ENCODE data around the gene MRPS15. TPM values are rescaled to one million over a fixed set of nuclear protein-coding genes. Genes with fewer than 3 reads are reported as not detected.
"Not testable (repeated sequence)": the region's sequence is repeated elsewhere in the genome, so short reads cannot be mapped to it uniquely, and the experiment has no call there.

The MRPS15 gene
- total RNA-seq, 4 donors from 2014 or later: 19.5 to 59.5 (median 42.4) TPM

DNA sequence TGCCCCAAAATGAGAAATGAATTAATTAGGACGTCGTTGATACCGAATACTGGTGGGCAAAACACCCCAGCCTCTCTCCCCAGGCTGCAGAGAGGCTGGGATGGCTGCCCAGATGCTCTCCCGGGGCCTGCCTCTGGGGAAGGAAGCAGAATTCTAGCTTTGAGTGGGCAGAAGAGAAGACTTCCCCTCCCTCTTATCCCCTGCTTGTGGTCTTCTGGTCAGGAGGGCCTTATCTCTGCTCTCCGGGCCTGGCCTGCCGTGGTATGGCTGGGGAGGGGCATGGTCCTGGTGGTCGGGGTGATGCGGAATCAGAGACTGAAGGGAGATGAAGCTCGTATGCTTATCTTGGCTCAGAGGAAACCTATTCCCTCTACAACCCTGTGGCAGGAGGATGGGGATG lies 28.3 kb upstream of the MRPS15 start:
- no peak for TF ChIP-seq POLR2A (IDR thresholded peaks at IDR 0.05)
- TF ChIP-seq, protein P1, sequence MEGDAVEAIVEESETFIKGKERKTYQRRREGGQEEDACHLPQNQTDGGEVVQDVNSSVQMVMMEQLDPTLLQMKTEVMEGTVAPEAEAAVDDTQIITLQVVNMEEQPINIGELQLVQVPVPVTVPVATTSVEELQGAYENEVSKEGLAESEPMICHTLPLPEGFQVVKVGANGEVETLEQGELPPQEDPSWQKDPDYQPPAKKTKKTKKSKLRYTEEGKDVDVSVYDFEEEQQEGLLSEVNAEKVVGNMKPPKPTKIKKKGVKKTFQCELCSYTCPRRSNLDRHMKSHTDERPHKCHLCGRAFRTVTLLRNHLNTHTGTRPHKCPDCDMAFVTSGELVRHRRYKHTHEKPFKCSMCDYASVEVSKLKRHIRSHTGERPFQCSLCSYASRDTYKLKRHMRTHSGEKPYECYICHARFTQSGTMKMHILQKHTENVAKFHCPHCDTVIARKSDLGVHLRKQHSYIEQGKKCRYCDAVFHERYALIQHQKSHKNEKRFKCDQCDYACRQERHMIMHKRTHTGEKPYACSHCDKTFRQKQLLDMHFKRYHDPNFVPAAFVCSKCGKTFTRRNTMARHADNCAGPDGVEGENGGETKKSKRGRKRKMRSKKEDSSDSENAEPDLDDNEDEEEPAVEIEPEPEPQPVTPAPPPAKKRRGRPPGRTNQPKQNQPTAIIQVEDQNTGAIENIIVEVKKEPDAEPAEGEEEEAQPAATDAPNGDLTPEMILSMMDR (IDR thresholded peaks at IDR 0.05): no peak
- no peak for DNase-seq
- H3K36me3 ChIP-seq: no peaks in the 10 kb centered on the region
- H3K27ac ChIP-seq: no peak overlapping the region
- H3K4me3 ChIP-seq: no peak overlapping the region
- intact Hi-C loops (cut with DNase I; ENCODE audit: low total_unique reads) (no loop called here), in situ Hi-C loops (cut with MboI; ENCODE audit: low pct_ligation_motif_present in 1 of 4, low pct_unique_long_range_greater_than_20kb in 1 of 4, low sequenced_read_pairs in 3 of 4) (no loop called here)
- no peaks in the 10 kb centered on the region for H3K9me3 ChIP-seq
- H3K4me1 ChIP-seq: no peaks in the 10 kb centered on the region
- no peaks in the 10 kb centered on the region for H3K27me3 ChIP-seq
- WGBS, 2 donors (ENCODE audit: low coverage in 1 of 2): 20 to 74% methylated on average over 2 to 9 of the region's 9 CpGs

DNA sequence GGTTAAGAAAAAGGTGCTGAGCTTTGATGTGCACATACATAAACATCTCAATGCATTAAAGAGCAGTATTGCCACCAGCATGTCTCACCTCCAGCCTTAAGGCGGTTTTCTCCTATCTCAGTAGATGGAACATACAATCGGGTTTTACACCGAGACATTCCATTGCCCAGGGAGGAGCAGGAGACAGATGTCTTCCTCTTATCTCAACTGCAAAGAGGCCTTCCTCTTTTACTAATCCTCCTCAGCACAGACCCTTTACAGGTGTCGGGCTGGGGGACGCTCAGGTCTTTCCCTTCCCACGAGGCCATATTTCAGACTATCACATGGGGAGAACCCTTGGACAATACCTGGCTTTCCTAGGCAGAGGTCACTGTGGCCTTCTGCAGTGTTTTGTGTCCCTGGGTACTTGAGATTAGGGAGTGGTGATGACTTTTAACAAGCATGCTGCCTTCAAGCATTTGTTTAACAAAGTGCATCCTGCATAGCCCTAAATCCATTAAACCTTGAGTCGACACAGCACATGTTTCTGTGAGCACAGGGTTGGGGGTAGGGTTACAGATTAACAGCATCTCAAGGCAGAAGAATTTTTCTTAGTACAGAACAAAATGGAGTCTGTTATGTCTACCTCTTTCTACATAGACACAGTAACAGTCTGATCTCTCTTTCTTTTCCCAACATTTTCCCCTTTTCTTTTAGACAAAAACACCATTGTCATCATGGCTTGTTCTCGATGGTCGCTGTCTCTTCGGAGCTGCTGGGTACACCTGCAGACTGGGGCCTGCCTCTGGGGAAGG lies 25.3 kb upstream of the MRPS15 start:
- DNase-seq; H3K27ac ChIP-seq; in situ Hi-C loops (cut with MboI; ENCODE audit: low pct_ligation_motif_present in 1 of 4, low pct_unique_long_range_greater_than_20kb in 1 of 4, low sequenced_read_pairs in 3 of 4); H3K4me1 ChIP-seq; H3K4me3 ChIP-seq; H3K9me3 ChIP-seq; H3K36me3 ChIP-seq; intact Hi-C loops (cut with DNase I; ENCODE audit: low total_unique reads); H3K27me3 ChIP-seq: not testable (repeated sequence)
- WGBS, 2 donors (ENCODE audit: low coverage in 1 of 2): 62 to 87% methylated on average over 6 to 10 of the region's 10 CpGs

DNA sequence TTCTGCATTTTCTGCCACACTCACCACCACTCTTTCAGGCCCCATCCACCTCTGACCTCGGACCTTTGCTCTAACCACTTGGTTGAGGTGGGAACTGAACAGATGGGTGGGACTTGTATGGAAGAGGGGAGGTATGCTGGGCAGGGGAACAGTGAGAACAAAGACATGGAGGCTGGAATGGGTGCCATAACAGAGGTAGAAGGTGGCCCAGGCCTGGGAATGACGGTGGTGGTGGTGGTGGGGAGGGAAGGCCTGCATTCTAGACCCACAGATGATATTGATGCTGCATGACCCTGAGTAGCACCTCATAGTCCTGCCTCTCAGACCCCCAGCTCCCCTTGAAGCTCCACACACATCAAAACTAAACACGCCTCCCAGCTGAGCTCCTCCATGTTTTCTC lies 23.7 kb upstream of the MRPS15 start:
- H3K9me3 ChIP-seq: no peaks in the 10 kb centered on the region
- no peak for TF ChIP-seq POLR2A (IDR thresholded peaks at IDR 0.05)
- no peak for TF ChIP-seq EP300 (IDR thresholded peaks at IDR 0.05; ENCODE audit: low read depth)
- TF ChIP-seq, protein P1 (IDR thresholded peaks at IDR 0.05): no peak
- TF ChIP-seq POLR2AphosphoS5 (IDR thresholded peaks at IDR 0.05): no peak
- WGBS, 2 donors (ENCODE audit: low coverage in 1 of 2): 85 to 100% methylated on average over 1 to 3 of the region's 3 CpGs
- no peak overlapping the region for H3K4me3 ChIP-seq
- H3K36me3 ChIP-seq: no peaks in the 10 kb centered on the region
- no peak for DNase-seq
- intact Hi-C loops (cut with DNase I; ENCODE audit: low total_unique reads): no loop called here
- peaks cover 0 to 7% (median 0%) of the 10 kb centered on the region in 4 donors for H3K4me1 ChIP-seq
- H3K27me3 ChIP-seq: no peaks in the 10 kb centered on the region
- in situ Hi-C loops (cut with MboI; ENCODE audit: low pct_ligation_motif_present in 1 of 4, low pct_unique_long_range_greater_than_20kb in 1 of 4, low sequenced_read_pairs in 3 of 4): no loop called here
- H3K27ac ChIP-seq: no peak overlapping the region

DNA sequence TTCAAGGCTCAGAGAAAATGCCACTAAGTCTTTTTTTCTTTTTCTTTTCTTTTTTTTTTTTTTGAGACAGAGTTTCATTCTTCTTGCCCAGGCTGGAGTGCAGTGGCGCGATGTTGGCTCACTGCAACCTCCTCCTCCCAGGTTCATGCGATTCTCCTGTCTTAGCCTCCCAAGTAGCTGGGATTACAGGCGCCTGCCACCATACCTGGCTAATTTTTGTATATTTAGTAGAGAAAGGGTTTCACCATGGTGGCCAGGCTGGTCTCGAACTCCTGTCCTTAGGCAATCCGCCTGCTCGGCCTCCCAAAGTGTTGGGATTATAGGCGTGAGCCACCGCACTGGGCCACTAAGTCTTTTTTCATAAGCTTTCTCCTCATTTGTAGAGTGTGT lies 23.1 kb upstream of the MRPS15 start:
- WGBS, 2 donors (ENCODE audit: low coverage in 1 of 2): 92 to 95% methylated on average over 4 to 9 of the region's 9 CpGs
- H3K27ac ChIP-seq: peak overlapping the region in 3 of 4 donors; percentile 28 to 44 (median 41)
- H3K9me3 ChIP-seq; in situ Hi-C loops (cut with MboI; ENCODE audit: low pct_ligation_motif_present in 1 of 4, low pct_unique_long_range_greater_than_20kb in 1 of 4, low sequenced_read_pairs in 3 of 4); intact Hi-C loops (cut with DNase I; ENCODE audit: low total_unique reads); H3K27me3 ChIP-seq; H3K36me3 ChIP-seq; DNase-seq; H3K4me3 ChIP-seq; H3K4me1 ChIP-seq: not testable (repeated sequence)

DNA sequence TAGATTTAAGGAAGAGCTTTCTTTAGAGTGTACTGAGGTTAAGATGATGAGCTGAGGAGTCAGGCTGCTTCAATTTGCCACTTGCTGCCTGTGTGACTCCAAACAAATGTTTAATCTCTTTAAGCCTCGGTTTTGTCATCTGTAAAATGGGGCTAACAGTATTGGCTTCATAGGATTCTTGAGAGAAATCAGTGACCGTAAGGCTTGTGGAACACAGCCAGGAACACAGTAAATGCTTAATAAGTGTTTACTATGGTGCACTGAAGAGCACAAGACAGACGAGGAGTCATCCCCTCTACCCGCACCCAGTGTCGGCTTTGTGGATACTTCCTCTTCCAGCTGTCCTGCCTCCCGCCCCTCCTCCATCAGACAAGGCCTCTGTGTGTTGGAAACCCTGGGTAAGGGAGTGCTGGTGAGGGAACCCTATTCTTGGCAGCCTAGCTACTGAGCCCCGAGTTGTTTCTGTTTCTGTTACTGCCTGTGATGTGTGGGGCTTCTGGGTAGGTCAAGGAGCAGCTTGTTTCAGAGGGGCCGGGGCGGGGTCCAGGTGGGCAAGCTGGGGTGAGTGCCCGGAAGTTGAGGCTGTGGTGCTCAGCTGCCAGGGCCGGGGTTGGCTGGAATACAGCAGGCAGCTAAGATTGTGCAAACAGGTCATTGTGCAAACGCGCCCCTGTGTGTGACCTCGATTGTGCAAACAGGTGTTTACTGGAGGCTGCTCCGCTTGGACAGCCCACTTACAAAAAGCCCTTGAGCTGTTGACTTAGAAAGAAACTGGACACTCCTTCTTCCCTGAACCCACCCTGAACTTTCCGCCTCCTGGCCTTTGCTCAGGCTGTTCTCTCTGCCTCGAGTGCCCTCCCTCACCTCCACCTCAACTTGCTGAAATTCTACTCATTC lies 22.5 kb upstream of the MRPS15 start:
- 45 to 61% methylated on average over 4 to 17 of the region's 17 CpGs for whole genome bisulfite sequencing, 2 donors (ENCODE audit: low coverage in 1 of 2)
- H3K27ac ChIP-seq: peak overlapping the region; percentile 28 to 44 (median 42)
- H3K9me3 ChIP-seq: no peaks in the 10 kb centered on the region
- no peaks in the 10 kb centered on the region for H3K36me3 ChIP-seq
- no peak overlapping the region for H3K4me3 ChIP-seq
- intact Hi-C loops (cut with DNase I; ENCODE audit: low total_unique reads) (no loop called here), in situ Hi-C loops (cut with MboI; ENCODE audit: low pct_ligation_motif_present in 1 of 4, low pct_unique_long_range_greater_than_20kb in 1 of 4, low sequenced_read_pairs in 3 of 4) (no loop called here)
- TF ChIP-seq, protein P1 (IDR thresholded peaks at IDR 0.05): no peak
- peak in 1 of 3 donors; percentile 14 for TF ChIP-seq POLR2AphosphoS5 (IDR thresholded peaks at IDR 0.05)
- peaks cover 0 to 7% (median 0%) of the 10 kb centered on the region in 4 donors for H3K4me1 ChIP-seq
- DNase-seq: peak; percentile 43
- no peaks in the 10 kb centered on the region for H3K27me3 ChIP-seq
